Heart left ventricle (tissue), 13 donors: ENCODE data around the gene ULK4.

ENCODE experiments used
- CTCF ChIP-seq, 12 donors: fragments of 200-600 bp; sonication (generic) in 4 of 12; IDR thresholded peaks; one replicate each; pipeline versions ENCODE4 v1.5.0 to v1.8.0; 2018 to 2022; ENCODE audit warnings: antibody characterized with exemption in 12 of 12, mild to moderate bottlenecking in 5 of 12
- POLR2A ChIP-seq, 2 donors: fragments of 450-650 bp; IDR thresholded peaks; one replicate each; pipeline ENCODE4 v1.6.1; 2017; ENCODE audit warnings: antibody characterized with exemption in 2 of 2, mild to moderate bottlenecking in 2 of 2, moderate library complexity in 2 of 2
- donor health status: ischemic (EF 13 %, LVEDD 7.1; RV severe dilation, severe dysfunction).
- donor health status: DM: no; HTN: yes; CAD: no.
- donor health status: DM: no; HTN: no; CAD: no.
- donor health status: ischemic (EF 25% LVEDD 6.9; RV normal size, moderate dysfunction).
- donor health status: ischemic (EF 25% LVEDD 5.7; RV mildly dilated, moderate dysfunction).
- donor health status: ischemic (EF 35%, LVEDD 5.7; RV mildly dilated, moderate dysfunction).
- donor health status: nonischemic (EF 11% LVEDD 7.7; RV severe dilation, severe dysfunction).
- donor health status: DM: yes; HTN: yes; CAD: no.
- donor health status: PGD.
- donor health status: ischemic (EF 29% LVEDD 5.4; RV normal size, mild dysfunction).
- donor health status: nonischemic (EF 23%, LVEDD 6.1; RV moderate dilation, normal function).

- TF ChIP-seq CTCF (IDR thresholded peaks at IDR 0.05) (no peak), POLR2A (IDR thresholded peaks at IDR 0.05) (no peak)
These were observed 623.6 kb downstream of the ULK4 start for GRCh38 chr3:41338276-41338675.
